T-helper 1 cell treated with Interleukin-12 subunit alpha and Interleukin-12 subunit beta and Interleukin-4 antibody, amounts not matched to agents 30 μg/mL and 1 μg/mL, for 36 hours (primary cell): ENCODE measurements around the gene PEF1.

Source experiments
- H3K27ac Mint-ChIP-seq: one replicate; pipeline ENCODE4 v1.8.0; 2021; ENCODE audit warnings: mild to moderate bottlenecking, mixed read lengths
- H3K27me3 Mint-ChIP-seq: one replicate; pipeline ENCODE4 v1.8.0; 2021; ENCODE audit warnings: low read depth, mixed read lengths
- H3K36me3 Mint-ChIP-seq: one replicate; pipeline ENCODE4 v1.8.0; 2021; ENCODE audit warnings: low read depth, mixed read lengths
- H3K4me1 Mint-ChIP-seq: one replicate; pipeline ENCODE4 v1.8.0; 2021; ENCODE audit warnings: low read depth, mixed read lengths
- H3K4me3 Mint-ChIP-seq: one replicate; pipeline ENCODE4 v1.8.0; 2021; ENCODE audit warnings: mild to moderate bottlenecking, moderate library complexity, mixed read lengths
- H3K9me3 Mint-ChIP-seq: one replicate; pipeline ENCODE4 v1.8.0; 2021; ENCODE audit warnings: mixed read lengths

Gene PEF1

GRCh38 chr1:31640964-31641363 lies 3.7 kb downstream of the PEF1 start:
- peaks cover 4% of the 10 kb centered on the region for H3K36me3 Mint-ChIP-seq
- no peak overlapping the region for H3K27ac Mint-ChIP-seq
- no peaks in the 10 kb centered on the region for H3K27me3 Mint-ChIP-seq
- H3K9me3 Mint-ChIP-seq: no peaks in the 10 kb centered on the region
- no peak overlapping the region for H3K4me3 Mint-ChIP-seq
- peaks cover 30% of the 10 kb centered on the region for H3K4me1 Mint-ChIP-seq

- Mint-ChIP-seq H3K4me3 (no peak overlapping the region), H3K36me3 (peaks cover 4% of the 10 kb centered on the region), H3K9me3 (no peaks in the 10 kb centered on the region), H3K27ac (no peak overlapping the region), H3K27me3 (no peaks in the 10 kb centered on the region), H3K4me1 (peaks cover 25% of the 10 kb centered on the region)
These were observed 4.5 kb downstream of the PEF1 start for GRCh38 chr1:31640179-31640578.

GRCh38 chr1:31639543-31639942 lies 5.1 kb downstream of the PEF1 start:
- H3K4me1 Mint-ChIP-seq: peaks cover 22% of the 10 kb centered on the region

GRCh38 chr1:31637915-31638673 lies 6.6 kb downstream of the PEF1 start:
- Mint-ChIP-seq H3K9me3 (no peaks in the 10 kb centered on the region), H3K4me1 (peaks cover 15% of the 10 kb centered on the region), H3K27me3 (no peaks in the 10 kb centered on the region), H3K36me3 (peaks cover 3% of the 10 kb centered on the region), H3K4me3 (no peak overlapping the region), H3K27ac (no peak overlapping the region)

More at GRCh38 chr1:31639543-31639942, 5.1 kb downstream of the PEF1 start:
- H3K27ac Mint-ChIP-seq: no peak overlapping the region
- H3K9me3 Mint-ChIP-seq: no peaks in the 10 kb centered on the region
- no peak overlapping the region for H3K4me3 Mint-ChIP-seq
- H3K36me3 Mint-ChIP-seq: peaks cover 4% of the 10 kb centered on the region
- no peaks in the 10 kb centered on the region for H3K27me3 Mint-ChIP-seq

- Mint-ChIP-seq H3K4me3 (no peak overlapping the region), H3K36me3 (peaks cover 21% of the 10 kb centered on the region), H3K4me1 (peaks cover 7% of the 10 kb centered on the region), H3K9me3 (no peaks in the 10 kb centered on the region), H3K27ac (no peak overlapping the region), H3K27me3 (no peaks in the 10 kb centered on the region)
These were observed 11.6 kb downstream of the PEF1 start for GRCh38 chr1:31633117-31633516.

- no peaks in the 10 kb centered on the region for H3K9me3 Mint-ChIP-seq
- H3K36me3 Mint-ChIP-seq: peaks cover 22% of the 10 kb centered on the region
- no peak overlapping the region for H3K27ac Mint-ChIP-seq
These were observed 12.0 kb downstream of the PEF1 start for GRCh38 chr1:31632649-31633048.

GRCh38 chr1:31628931-31629556 lies 15.6 kb downstream of the PEF1 start:
- Mint-ChIP-seq H3K36me3 (peaks cover 24% of the 10 kb centered on the region), H3K4me3 (no peak overlapping the region), H3K4me1 (peaks cover 4% of the 10 kb centered on the region), H3K9me3 (no peaks in the 10 kb centered on the region), H3K27me3 (no peaks in the 10 kb centered on the region), H3K27ac (no peak overlapping the region)

More at GRCh38 chr1:31632649-31633048, 12.0 kb downstream of the PEF1 start:
- Mint-ChIP-seq H3K4me3 (no peak overlapping the region), H3K27me3 (no peaks in the 10 kb centered on the region), H3K4me1 (peaks cover 4% of the 10 kb centered on the region)

GRCh38 chr1:31627930-31628559 lies 16.6 kb downstream of the PEF1 start:
- H3K4me1 Mint-ChIP-seq: peaks cover 7% of the 10 kb centered on the region
- peaks cover 23% of the 10 kb centered on the region for H3K36me3 Mint-ChIP-seq
- no peaks in the 10 kb centered on the region for H3K9me3 Mint-ChIP-seq
- H3K27me3 Mint-ChIP-seq: no peaks in the 10 kb centered on the region
- no peak overlapping the region for H3K27ac Mint-ChIP-seq
- H3K4me3 Mint-ChIP-seq: no peak overlapping the region

GRCh38 chr1:31627301-31627929 lies 17.3 kb downstream of the PEF1 start:
- H3K9me3 Mint-ChIP-seq: no peaks in the 10 kb centered on the region
- peaks cover 23% of the 10 kb centered on the region for H3K36me3 Mint-ChIP-seq
- no peaks in the 10 kb centered on the region for H3K27me3 Mint-ChIP-seq
- no peak overlapping the region for H3K4me3 Mint-ChIP-seq
- H3K4me1 Mint-ChIP-seq: peaks cover 7% of the 10 kb centered on the region
- no peak overlapping the region for H3K27ac Mint-ChIP-seq

GRCh38 chr1:31626223-31627207 lies 18.2 kb downstream of the PEF1 start:
- Mint-ChIP-seq H3K36me3 (peaks cover 23% of the 10 kb centered on the region), H3K4me1 (peaks cover 8% of the 10 kb centered on the region), H3K4me3 (no peak overlapping the region), H3K27me3 (no peaks in the 10 kb centered on the region), H3K9me3 (no peaks in the 10 kb centered on the region), H3K27ac (no peak overlapping the region)

GRCh38 chr1:31625561-31626222 lies 19.0 kb downstream of the PEF1 start:
- Mint-ChIP-seq H3K4me3 (no peak overlapping the region), H3K36me3 (peaks cover 22% of the 10 kb centered on the region), H3K4me1 (peaks cover 8% of the 10 kb centered on the region)

GRCh38 chr1:31624731-31625514 lies 19.8 kb downstream of the PEF1 start:
- peaks cover 8% of the 10 kb centered on the region for H3K4me1 Mint-ChIP-seq
- no peak overlapping the region for H3K27ac Mint-ChIP-seq
- no peaks in the 10 kb centered on the region for H3K9me3 Mint-ChIP-seq
- no peaks in the 10 kb centered on the region for H3K27me3 Mint-ChIP-seq
- no peak overlapping the region for H3K4me3 Mint-ChIP-seq
- H3K36me3 Mint-ChIP-seq: peaks cover 15% of the 10 kb centered on the region

More at GRCh38 chr1:31625561-31626222, 19.0 kb downstream of the PEF1 start:
- Mint-ChIP-seq H3K27ac (no peak overlapping the region), H3K27me3 (no peaks in the 10 kb centered on the region), H3K9me3 (no peaks in the 10 kb centered on the region)

- Mint-ChIP-seq H3K27ac (no peak overlapping the region), H3K27me3 (peaks cover 4% of the 10 kb centered on the region), H3K4me1 (peaks cover 8% of the 10 kb centered on the region), H3K36me3 (peaks cover 11% of the 10 kb centered on the region), H3K4me3 (no peak overlapping the region), H3K9me3 (no peaks in the 10 kb centered on the region)
These were observed 20.4 kb downstream of the PEF1 start for GRCh38 chr1:31624309-31624708.
